Pancreas (tissue), 10 donors: ENCODE results near the gene S100Z. TPM values are rescaled to one million over a fixed set of nuclear protein-coding genes. Genes with fewer than 3 reads are reported as not detected.
"Not testable (repeated sequence)": the region's sequence is repeated elsewhere in the genome, so short reads cannot be mapped to it uniquely, and the experiment has no call there.

ENCODE experiments used
- ATAC-seq, 4 donors: fragments of 200-7000 bp; cut with Tn5 transposase; one replicate each; pipeline versions ENCODE4 v1.8.0 to v1.9.1; 2020; ENCODE audit warnings: mild to moderate bottlenecking in 4 of 4, moderate library complexity in 4 of 4
- DNase-seq, 6 donors: peaks; one replicate each; pipeline ENCODE4 v3.0.0-alpha.2; 2020
- FAIRE-seq: peaks from 2 replicates; lab custom pipeline; 2012; peaks lifted over from hg19 to GRCh38; lab: Jason Lieb, UNC
- H3K27ac ChIP-seq, 4 donors: fragments of 200-600 bp; sonication (generic); 1 replicate in 3 of 4; 2 replicates in 1 of 4; pipeline versions ENCODE4 v1.5.0 to v1.8.0; 2020
- H3K27me3 ChIP-seq, 4 donors: fragments of 200-600 bp; one replicate each; pipeline ENCODE4 v1.8.0; 2021
- H3K36me3 ChIP-seq, 3 donors: fragments of 200-600 bp; sonication (generic) in 1 of 3; one replicate each; pipeline versions ENCODE4 v1.5.0 to v1.8.0; 2020 to 2021
- H3K4me1 ChIP-seq, 3 donors: fragments of 200-600 bp; one replicate each; pipeline ENCODE4 v1.8.0; 2021
- H3K4me3 ChIP-seq, 4 donors: fragments of 200-600 bp; sonication (generic) in 2 of 4; one replicate each; pipeline versions ENCODE4 v1.5.0 to v1.8.0; 2020 to 2021
- H3K9me3 ChIP-seq, 4 donors: fragments of 200-600 bp; one replicate each; pipeline ENCODE4 v1.8.0; 2021
- CTCF ChIP-seq, 4 donors: fragments of 200-600 bp; sonication (generic) in 3 of 4; IDR thresholded peaks; one replicate each; pipeline versions ENCODE4 v1.5.0 to v1.8.0; 2021; ENCODE audit warnings: antibody characterized with exemption in 4 of 4
- WGBS, 2 donors: extraction: QIAGEN DNeasy Blood & Tissue Kit; methylation state at CpG; one replicate each; pipeline ENCODE4 v1.1.7; 2013; 5-methylcytosine and 5-hydroxymethylcytosine counted together
- intact Hi-C, 3 donors: fragments of 100-400 bp; cut with DNase I; formaldehyde crosslinking; loops; one replicate each; pipeline versions ENCODE4 v1.11.1 to v1.14.2; 2022
- polyA plus RNA-seq, 2 donors: library from polyadenylated mRNA; stranded (reverse); fragments of 200-250 nt; gene quantifications; one replicate each; pipeline ENCODE4 v1.2.3, GENCODE V29; 2013
- total RNA-seq, 6 donors: library from RNA; stranded (reverse); fragmentation: NEBNext Ultra II Directional in 4 of 6; extraction: Animal tissue kit (Norgen Biotek cat#: 25700) in 4 of 6; gene quantifications; one replicate each; pipeline versions ENCODE4 v1.2.1 to v1.2.4, GENCODE V29; 2021 to 2023
- donor health status: healthy with polysubstance abuse.
- donor health status: DM: no; HTN: no; CAD: no; lungs with moderate emphysema.
- donor health status: DM: no; HTN: no; CAD: no.
- donor health status: control.
- donor health status: control.
- donor health status: Bipolar disorder and iron deficiency.
- donor health status: DM: yes; HTN: yes; CAD: no.
- donor health status: DM: no; HTN: no; CAD: no.
- donor health status: DM: no; HTN: no; CAD: no.
- donor health status: DM: yes; HTN: yes; CAD: no.

The S100Z gene
- total and polyA plus RNA-seq, 8 donors, result 0.16 to 1.2 (median 0.41) TPM; not detected in 3

DNA sequence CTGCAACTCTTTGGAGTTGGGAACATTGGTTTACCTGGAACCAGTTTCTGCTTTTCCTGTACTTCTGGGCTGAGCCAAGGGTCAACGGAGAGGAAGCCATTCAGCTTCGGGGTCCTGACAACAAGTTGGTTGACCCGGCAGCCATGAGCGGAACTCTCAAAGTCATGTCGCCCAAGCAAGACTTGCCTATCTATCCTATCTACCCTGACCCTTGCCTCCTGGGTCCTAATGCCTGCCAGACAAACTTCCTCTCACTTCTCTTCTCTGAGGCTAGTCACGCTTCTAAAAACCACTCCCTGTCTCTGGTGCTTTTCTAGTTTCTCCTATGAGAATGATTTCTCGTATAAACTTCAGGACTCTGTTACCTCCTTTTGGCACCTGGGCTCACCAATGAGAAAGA is 58.4 kb downstream of the S100Z start:
- intact Hi-C loops, result no loop called here
- H3K4me1 ChIP-seq, result no peaks in the 10 kb centered on the region
- no peak for TF ChIP-seq CTCF (IDR thresholded peaks at IDR 0.05)
- H3K27ac ChIP-seq, result no peak overlapping the region
- DNase-seq, result no peak
- FAIRE-seq, result no peak
- no peaks in the 10 kb centered on the region for H3K36me3 ChIP-seq
- H3K4me3 ChIP-seq, result no peak overlapping the region
- WGBS, 2 donors, result 88 to 91% methylated on average over 7 of the region's 7 CpGs
- H3K9me3 ChIP-seq, result no peaks in the 10 kb centered on the region
- no peaks in the 10 kb centered on the region for H3K27me3 ChIP-seq
- ATAC-seq, result no peak

GRCh38 chr5:76910344-76910933 is 60.6 kb downstream of the S100Z start:
- H3K27ac ChIP-seq, ATAC-seq, H3K36me3 ChIP-seq, intact Hi-C loops, H3K9me3 ChIP-seq, H3K4me3 ChIP-seq, FAIRE-seq, H3K27me3 ChIP-seq, DNase-seq, H3K4me1 ChIP-seq: not testable (repeated sequence)
- 77 to 78% methylated on average over 9 of the region's 9 CpGs for WGBS, 2 donors

- FAIRE-seq, H3K36me3 ChIP-seq, H3K4me1 ChIP-seq, H3K4me3 ChIP-seq, H3K9me3 ChIP-seq, ATAC-seq, H3K27me3 ChIP-seq, intact Hi-C loops, H3K27ac ChIP-seq, DNase-seq: not testable (repeated sequence)
- 82 to 94% methylated on average over 14 of the region's 14 CpGs for WGBS, 2 donors
Measured at GRCh38 chr5:76914671-76915070, 64.9 kb downstream of the S100Z start.

GRCh38 chr5:76918539-76918938 is 68.7 kb downstream of the S100Z start:
- intact Hi-C loops, result no loop called here
- no peak overlapping the region for H3K27ac ChIP-seq
- H3K36me3 ChIP-seq, result no peaks in the 10 kb centered on the region
- ATAC-seq, result no peak
- no peak for TF ChIP-seq CTCF (IDR thresholded peaks at IDR 0.05)
- H3K9me3 ChIP-seq, result no peaks in the 10 kb centered on the region
- no peak for FAIRE-seq
- H3K4me1 ChIP-seq, result no peaks in the 10 kb centered on the region
- WGBS, 2 donors, result 64 to 71% methylated on average over 3 of the region's 3 CpGs
- H3K27me3 ChIP-seq, result no peaks in the 10 kb centered on the region
- DNase-seq, result no peak
- no peak overlapping the region for H3K4me3 ChIP-seq

DNA sequence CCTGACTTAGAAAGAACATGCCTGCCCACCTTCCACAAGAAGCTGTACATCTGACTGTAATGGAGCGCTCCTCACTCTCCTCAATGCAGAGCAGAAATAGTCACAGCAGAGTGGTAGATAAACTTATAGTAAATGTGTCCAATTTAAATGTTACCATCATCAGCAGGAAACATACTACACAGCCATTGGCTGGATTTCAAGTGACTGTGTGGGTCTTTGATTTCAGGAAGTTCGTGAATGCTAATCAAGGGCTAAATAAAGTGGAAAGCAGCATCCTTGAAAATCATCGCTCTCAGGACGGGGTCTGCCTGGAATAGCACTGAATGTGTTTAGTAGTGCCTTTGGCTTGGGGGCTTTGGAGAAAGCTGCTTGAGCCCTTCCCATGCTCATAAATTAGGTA is 70.7 kb downstream of the S100Z start:
- no peak for TF ChIP-seq CTCF (IDR thresholded peaks at IDR 0.05)
- intact Hi-C loops, result no loop called here
- Histone ChIP-seq H3K27me3 (no peaks in the 10 kb centered on the region), H3K27ac (no peak overlapping the region), H3K36me3 (no peaks in the 10 kb centered on the region), H3K4me3 (no peak overlapping the region), H3K9me3 (no peaks in the 10 kb centered on the region), H3K4me1 (no peaks in the 10 kb centered on the region)
- 74 to 78% methylated on average over 4 of the region's 4 CpGs for WGBS, 2 donors
- DNase-seq, result no peak
- FAIRE-seq, result no peak
- ATAC-seq, result no peak

DNA sequence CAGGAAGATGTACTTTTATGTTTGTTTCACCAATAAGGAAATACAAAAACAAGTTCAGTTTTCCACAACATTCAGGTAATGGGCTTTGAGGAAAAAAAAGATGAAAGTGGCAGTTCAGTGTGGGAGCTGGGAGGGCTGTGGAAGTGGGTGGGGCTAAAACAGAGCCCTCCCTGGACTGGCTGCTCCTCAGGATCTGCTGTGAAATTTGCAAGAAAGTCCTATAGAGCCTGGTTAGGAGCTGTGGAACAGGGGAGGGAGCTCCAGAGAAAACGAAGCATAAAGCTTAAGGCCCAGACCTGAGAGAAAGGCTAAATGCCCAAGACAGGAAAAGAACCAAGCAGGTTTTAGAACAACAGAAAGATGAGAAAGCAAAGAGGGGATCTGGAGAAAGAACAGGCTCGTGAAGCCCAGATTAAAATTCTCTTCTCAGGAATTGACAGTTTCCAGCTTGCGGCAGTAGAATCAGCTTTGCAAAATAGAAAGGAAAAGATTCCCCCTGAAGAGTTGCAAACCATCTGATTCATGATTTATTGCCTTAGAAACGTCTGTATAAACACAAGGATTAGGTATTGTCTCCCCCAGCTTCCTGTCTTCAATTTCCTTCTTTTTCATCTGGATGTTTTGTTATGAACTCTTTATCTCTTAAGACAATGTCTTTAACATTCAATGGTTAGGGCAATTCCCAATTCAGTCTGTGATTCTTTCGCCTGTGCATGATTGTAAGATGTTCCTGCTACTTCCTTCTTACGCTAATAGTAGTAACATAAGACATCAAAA is 76.7 kb downstream of the S100Z start:
- Histone ChIP-seq H3K27ac (no peak overlapping the region), H3K27me3 (no peaks in the 10 kb centered on the region), H3K36me3 (no peaks in the 10 kb centered on the region), H3K4me3 (no peak overlapping the region), H3K9me3 (no peaks in the 10 kb centered on the region), H3K4me1 (no peaks in the 10 kb centered on the region)
- 58 to 63% methylated on average over 6 of the region's 6 CpGs for WGBS, 2 donors
- no peak for TF ChIP-seq CTCF (IDR thresholded peaks at IDR 0.05)
- FAIRE-seq (no peak), DNase-seq (no peak), ATAC-seq (no peak)
- intact Hi-C loops, result no loop called here
